ENCODE measurements around the gene GPN2.
A peak's percentile ranks its signal among the peaks of the same experiment; 100 is the strongest.
"Not testable (repeated sequence)": the region's sequence is repeated elsewhere in the genome, so short reads cannot be mapped to it uniquely, and the experiment has no call there.

The GPN2 gene

DNA sequence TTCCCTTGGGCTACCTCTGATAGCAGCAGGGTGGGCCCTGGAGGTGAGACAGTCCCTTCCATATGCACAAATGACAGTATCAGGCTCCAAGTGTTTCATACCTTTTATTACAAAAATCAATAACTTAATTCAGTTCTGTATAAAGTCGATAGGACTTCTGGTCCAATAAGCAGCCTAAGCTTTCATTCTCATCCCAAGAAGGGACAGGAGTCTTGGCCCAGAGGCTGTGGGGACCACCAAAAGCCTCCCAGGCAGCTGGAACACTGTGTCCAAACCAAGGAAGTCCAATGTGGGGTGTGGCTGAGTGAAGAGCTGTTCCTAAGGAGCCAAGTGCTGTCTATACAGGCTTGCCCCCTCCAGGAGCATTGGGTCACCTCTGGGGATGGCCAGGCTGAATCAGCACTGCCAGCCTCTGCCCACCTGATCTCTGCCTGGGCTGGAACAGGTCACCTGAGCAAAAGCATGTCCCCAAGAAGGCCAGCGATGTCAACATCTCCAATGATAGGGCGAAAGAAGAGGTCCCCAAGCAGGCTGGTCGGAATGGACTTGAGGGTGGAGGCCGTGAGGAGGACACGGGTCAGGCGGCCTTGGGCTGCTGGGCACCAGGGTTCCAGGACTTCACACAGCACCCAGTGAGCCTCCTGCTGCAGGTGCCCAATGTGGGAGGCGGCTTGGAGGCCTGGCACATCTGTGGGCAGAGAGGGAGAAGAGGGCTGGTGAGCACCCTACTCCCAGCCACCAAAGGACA lies 21.5 kb upstream of the GPN2 start:
- Mint-ChIP-seq H3K4me1 (no peaks in the 10 kb centered on the region), H3K9me3 (no peaks in the 10 kb centered on the region), H3K4me3 (no peak overlapping the region), H3K36me3 (no peaks in the 10 kb centered on the region), H3K27ac (no peak overlapping the region)
- ATAC-seq (no peak), DNase-seq (ENCODE audit: low spot score in 2 of 2) (no peak)

DNA sequence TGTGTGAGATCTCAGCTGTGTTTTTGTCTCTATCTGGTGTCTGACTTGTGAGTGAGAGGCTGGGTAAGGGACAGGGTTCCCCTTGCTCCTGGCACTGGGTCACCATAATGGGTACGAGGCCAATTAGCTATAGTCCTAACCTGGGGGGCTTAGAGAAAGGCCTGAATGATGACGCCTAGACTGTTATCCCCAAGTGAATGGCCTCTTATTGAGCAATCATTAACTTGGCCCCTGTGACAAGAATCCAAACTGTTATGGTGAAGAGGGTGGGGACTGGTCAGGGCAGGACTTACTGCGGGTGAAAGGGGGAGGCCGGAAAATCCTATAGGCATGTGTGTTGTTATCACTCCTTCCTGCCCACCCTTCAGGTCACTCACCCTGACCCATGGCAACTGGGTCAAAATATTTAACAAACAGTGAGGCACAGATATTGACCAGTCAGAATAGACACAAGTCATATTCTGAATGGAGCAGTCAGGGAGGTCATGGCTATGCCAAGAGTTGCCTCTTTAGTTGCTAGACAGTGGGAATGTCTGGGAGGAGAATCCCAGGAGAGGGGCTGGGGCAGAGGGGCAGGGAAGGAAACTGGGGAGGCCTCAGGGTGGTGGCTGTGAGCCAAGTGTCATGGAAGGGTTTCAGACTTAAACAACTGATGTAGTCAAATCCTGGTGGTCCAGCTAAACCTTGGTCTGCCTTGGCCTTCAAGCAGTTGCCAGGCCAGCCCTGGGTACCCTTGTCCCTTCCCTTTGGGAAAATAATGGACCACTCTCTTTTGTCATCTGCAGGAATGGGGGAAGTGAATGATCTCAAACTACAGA lies 20.5 kb upstream of the GPN2 start:
- Mint-ChIP-seq H3K4me1 (no peaks in the 10 kb centered on the region), H3K36me3 (no peaks in the 10 kb centered on the region), H3K27ac (no peak overlapping the region), H3K4me3 (no peak overlapping the region), H3K9me3 (no peaks in the 10 kb centered on the region)
- no peak for ATAC-seq
- DNase-seq (ENCODE audit: low spot score in 2 of 2), result no peak

DNA sequence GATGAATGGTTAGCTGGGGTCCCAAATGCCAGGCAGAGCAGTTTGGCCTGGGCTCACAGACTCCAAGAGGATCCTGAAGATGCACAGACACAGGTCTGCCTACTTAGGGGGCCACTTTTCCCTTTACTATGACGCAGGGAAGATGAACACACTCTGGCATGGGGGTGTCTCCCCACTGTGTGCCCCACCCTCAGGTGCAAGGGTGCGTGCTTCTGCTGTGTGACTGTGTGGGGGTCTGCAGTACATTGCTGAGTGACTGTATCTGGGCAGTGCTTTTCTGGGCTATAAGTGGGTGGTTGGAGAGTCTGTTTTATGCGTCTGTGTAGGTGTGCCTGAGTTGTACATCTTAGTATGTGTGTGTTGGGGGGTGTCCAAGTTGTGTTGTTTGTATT lies 19.9 kb upstream of the GPN2 start:
- Mint-ChIP-seq H3K4me1 (no peaks in the 10 kb centered on the region), H3K9me3 (no peaks in the 10 kb centered on the region), H3K27ac (no peak overlapping the region), H3K36me3 (no peaks in the 10 kb centered on the region), H3K4me3 (no peak overlapping the region)
- ATAC-seq (no peak), DNase-seq (ENCODE audit: low spot score in 2 of 2) (no peak)

DNA sequence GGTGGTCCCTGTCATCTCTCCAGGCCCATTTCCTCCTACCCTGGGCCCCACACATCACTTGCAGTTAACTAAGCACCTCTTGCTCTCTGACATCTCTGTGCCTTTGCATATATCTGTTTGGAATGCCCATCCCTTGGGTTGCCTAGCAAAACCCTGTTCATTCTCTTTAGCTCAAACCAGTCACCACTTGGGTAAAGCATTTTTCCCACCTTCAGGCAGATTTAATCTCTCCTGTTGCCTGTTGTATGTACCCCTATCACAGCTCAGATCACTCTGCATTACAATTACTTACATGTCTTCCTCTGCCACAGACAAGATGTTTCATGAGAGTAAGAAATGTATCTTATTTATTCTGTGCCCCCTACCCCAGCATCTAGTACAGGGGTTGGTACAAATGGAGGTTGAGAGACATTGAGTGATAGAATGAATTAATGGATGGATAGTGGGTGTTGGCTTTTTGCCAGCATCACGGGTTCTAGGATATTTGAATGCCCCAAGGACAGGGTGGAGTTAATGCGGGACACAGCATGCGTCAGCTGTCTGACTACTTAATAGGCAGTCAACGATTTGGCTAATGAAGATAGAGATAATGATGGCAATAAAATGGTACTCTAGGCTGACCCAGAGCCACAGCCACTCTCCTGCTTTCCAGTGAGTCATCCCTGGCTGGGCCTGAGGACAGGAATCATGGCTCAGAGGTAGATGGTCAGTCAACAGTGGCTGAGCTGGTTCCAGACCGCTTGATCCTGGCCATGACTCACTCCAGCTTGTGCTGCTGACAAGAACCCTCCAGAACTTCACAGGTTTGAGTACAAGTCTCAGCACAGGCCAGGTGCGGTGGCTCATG lies 17.2 kb upstream of the GPN2 start:
- no peaks in the 10 kb centered on the region for H3K4me1 Mint-ChIP-seq
- ATAC-seq (no peak), DNase-seq (ENCODE audit: low spot score in 2 of 2) (no peak)
- no peaks in the 10 kb centered on the region for H3K36me3 Mint-ChIP-seq
- no peak overlapping the region for H3K4me3 Mint-ChIP-seq
- H3K9me3 Mint-ChIP-seq, result no peaks in the 10 kb centered on the region
- H3K27ac Mint-ChIP-seq, result no peak overlapping the region

DNA sequence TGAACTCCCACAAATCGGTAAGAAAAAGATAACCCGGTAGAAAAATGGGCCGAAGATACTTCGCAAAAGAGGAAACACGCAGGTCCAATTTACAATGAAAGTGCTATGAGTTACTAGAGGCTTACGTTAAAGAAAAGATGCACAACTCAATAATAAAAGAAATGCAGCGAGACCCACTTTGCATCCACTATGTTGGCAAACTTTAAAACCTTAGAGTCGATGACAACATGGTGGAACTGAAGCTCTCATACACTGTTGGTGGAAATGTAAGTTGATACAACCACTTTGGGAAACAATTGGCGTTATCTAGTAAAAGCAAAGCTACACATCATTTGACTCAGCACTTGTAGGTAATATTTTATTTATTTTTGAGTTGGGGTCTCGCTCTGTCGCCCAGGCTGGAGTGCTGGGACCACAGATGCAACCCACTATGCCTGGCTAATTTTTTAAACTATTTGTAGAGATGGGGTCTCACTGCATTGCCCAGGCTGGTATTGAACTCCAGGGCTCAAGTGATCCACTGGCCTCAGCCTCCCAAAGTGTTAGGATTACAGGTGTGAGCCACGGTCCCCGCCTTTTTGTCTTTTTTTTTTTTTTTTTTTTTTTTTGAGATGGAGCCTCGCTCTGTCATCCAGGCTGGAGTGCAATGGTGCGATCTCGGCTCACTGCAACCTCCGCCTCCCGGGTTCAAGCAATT lies 10.9 kb upstream of the GPN2 start:
- DNase-seq (ENCODE audit: low spot score in 2 of 2) (no peak), ATAC-seq (no peak)
- Mint-ChIP-seq H3K27ac (peak overlapping the region; percentile 99), H3K36me3 (peaks cover 42% of the 10 kb centered on the region), H3K4me1 (peaks cover 21% of the 10 kb centered on the region), H3K4me3 (peak overlapping the region; percentile 93), H3K9me3 (no peaks in the 10 kb centered on the region)

DNA sequence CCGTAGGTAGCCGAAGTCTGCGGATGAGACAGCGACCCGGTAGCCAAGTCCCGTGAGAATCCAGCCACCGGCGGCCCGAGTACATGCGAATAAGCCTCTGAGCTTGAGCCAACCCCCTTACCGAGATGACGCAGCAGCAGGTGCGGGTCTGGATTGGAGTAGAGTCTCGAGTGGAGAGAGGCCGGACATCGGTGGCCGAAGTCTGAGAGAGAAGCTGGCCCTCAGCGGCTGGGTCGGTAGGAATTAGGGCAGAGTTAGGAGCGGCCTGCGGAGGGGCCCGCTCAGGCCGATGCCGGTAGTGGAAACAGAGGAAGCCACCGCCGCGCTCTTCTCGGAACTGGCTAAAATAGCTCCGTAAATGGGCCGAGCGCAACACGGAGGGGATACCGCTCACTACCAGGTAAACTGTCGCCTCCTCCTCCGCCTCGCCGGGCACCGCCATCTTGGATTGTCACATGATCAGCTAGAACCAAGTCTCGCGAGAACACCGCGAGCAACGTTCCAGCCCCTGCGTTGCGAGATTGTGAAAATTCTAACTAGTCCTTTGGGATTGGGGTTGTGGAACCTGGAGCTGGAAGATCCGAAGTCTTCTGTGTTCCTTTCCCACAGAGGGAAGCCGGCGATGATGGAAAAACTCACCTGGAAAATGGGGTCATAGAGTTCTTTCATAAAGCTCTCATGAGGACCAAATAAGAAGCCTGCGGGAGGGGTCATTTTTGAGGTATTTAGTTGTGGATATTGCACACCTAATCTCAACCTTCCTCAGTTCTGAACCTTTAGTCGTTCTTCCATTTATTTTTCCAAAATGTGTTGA lies 10.1 kb upstream of the GPN2 start, which contains the start of gene GPATCH3:
Gene GPATCH3 (minus strand): TSS at position 467 of the 814 bp plus-strand sequence. CDS start 25 bp downstream, at position 442.
- Mint-ChIP-seq H3K36me3 (peaks cover 50% of the 10 kb centered on the region), H3K4me3 (peak within 1 kb of the TSS; percentile 93), H3K4me1 (peaks cover 21% of the 10 kb centered on the region), H3K27ac (peak within 1 kb of the TSS; percentile 99), H3K9me3 (no peaks in the 10 kb centered on the region)
- ATAC-seq (peak; percentile 92), DNase-seq (ENCODE audit: low spot score in 2 of 2) (peak; percentile 78 to 92)

DNA sequence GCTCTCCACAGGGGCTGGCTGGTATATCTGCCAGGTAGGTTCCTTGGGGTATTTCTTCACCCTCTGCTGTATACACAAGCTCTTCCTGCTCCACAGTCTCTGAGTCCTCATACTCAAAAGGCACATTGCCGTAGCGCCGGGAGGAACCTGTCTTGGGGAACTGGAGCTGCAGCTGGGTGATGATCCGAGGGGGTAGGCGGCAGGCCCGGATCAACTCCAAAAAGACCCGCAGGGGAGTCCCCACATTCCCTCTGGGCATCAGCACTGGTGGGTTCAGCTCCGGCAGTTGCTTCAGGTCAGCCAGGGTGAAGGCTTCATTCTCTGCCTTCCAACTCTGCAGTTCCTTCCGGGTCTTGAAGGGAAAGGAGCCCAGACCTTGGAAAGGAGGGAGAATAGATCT lies 7.3 kb upstream of the GPN2 start:
- Mint-ChIP-seq H3K27ac (no peak overlapping the region), H3K9me3 (no peaks in the 10 kb centered on the region), H3K36me3 (peaks cover 78% of the 10 kb centered on the region), H3K4me3 (no peak overlapping the region), H3K4me1 (peaks cover 21% of the 10 kb centered on the region)
- no peak for ATAC-seq
- no peak for DNase-seq (ENCODE audit: low spot score in 2 of 2)

DNA sequence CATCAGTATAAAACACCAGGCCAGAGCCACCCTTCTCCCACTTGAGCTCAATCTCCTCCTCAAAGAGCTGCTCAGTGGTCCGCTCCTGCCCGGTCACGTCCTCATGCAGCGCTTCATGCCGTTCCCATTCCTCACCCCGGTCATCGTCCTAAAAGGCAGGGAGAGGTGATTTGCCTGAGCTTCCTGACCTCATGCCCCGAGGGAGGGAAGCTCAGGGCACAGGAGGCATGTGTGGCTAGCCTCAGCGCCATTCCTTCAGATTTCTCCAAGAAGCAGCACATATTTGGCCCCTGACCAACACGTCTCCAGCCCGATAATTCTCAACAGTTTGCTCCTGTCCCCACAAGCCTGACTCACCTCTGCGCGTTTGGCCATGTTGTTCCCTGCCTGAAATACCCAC lies 4.2 kb upstream of the GPN2 start:
- peak overlapping the region; percentile 42 for H3K27ac Mint-ChIP-seq
- peaks cover 24% of the 10 kb centered on the region for H3K4me1 Mint-ChIP-seq
- peaks cover 90% of the 10 kb centered on the region for H3K36me3 Mint-ChIP-seq
- H3K4me3 Mint-ChIP-seq, result no peak overlapping the region
- no peak for ATAC-seq
- no peaks in the 10 kb centered on the region for H3K9me3 Mint-ChIP-seq
- DNase-seq (ENCODE audit: low spot score in 2 of 2), result no peak

DNA sequence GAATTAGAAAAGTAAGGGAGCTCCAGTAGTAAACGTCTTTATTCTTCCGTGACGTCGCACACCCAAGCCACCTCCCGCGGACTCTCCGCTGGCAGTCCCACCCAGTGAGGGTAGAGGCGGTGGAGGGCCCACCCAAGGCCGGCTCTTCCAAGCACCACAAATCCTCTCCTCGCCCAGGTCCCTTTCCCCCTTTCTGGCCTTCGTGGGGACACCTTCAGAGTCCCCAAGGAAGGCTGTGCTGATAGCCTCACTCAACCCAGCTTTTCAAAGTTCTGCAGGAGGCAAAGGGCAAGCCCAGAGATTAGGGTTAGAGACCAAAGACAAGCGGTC lies 349 bp upstream of the GPN2 start:
- Mint-ChIP-seq H3K4me3 (peak overlapping the region; percentile 97), H3K27ac (peak overlapping the region; percentile 98), H3K36me3 (peaks cover 90% of the 10 kb centered on the region), H3K9me3 (no peaks in the 10 kb centered on the region), H3K4me1 (peaks cover 29% of the 10 kb centered on the region)
- no peak for DNase-seq (ENCODE audit: low spot score in 2 of 2)
- ATAC-seq, result peak; percentile 50

DNA sequence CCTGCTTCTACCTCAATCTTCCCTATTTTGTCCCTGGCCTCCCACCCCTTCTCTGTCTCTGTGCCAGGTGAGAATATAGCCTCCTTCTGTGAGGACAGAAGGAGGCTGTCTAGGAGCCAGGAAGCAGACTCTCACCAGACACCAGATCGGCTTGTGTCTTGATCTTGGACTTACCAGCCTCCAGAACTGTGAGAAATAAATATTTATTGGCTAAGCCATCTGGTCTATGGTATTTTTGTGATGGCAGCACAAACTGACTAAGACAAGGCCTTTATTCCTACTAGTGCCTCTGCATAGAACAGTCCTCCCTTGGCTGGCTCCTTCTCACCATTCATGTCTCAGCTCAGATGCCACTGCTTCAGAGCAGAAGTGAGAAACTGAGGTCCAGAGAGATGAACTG lies 1.9 kb downstream of the GPN2 start:
- Mint-ChIP-seq H3K9me3 (no peaks in the 10 kb centered on the region), H3K4me3 (peak overlapping the region; percentile 97), H3K36me3 (peaks cover 90% of the 10 kb centered on the region), H3K4me1 (peaks cover 36% of the 10 kb centered on the region), H3K27ac (peak overlapping the region; percentile 98)
- ATAC-seq, result no peak
- DNase-seq (ENCODE audit: low spot score in 2 of 2), result no peak

DNA sequence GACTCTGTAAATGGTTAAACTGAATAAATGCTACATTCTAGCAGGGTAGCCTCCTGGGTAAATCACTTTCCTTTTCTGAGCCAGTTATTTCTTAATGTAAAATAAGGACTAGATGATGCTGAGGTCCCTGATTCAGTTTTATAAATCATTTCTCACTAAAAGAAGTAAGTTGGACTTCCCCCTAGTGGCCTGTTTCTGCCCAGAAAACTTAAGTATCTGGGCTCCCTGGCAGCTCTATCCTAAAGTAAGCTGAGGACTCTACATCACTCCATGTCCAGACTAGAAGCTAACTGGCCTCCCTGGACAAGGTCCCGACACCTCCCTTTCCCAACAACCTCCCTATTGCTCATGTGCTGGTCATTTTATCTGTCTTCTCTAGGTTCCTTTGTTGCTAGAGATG lies 3.0 kb downstream of the GPN2 start:
- peaks cover 90% of the 10 kb centered on the region for H3K36me3 Mint-ChIP-seq
- ATAC-seq (no peak), DNase-seq (ENCODE audit: low spot score in 2 of 2) (no peak)
- no peak overlapping the region for H3K4me3 Mint-ChIP-seq
- H3K4me1 Mint-ChIP-seq, result peaks cover 41% of the 10 kb centered on the region
- H3K9me3 Mint-ChIP-seq, result no peaks in the 10 kb centered on the region
- H3K27ac Mint-ChIP-seq, result no peak overlapping the region

DNA sequence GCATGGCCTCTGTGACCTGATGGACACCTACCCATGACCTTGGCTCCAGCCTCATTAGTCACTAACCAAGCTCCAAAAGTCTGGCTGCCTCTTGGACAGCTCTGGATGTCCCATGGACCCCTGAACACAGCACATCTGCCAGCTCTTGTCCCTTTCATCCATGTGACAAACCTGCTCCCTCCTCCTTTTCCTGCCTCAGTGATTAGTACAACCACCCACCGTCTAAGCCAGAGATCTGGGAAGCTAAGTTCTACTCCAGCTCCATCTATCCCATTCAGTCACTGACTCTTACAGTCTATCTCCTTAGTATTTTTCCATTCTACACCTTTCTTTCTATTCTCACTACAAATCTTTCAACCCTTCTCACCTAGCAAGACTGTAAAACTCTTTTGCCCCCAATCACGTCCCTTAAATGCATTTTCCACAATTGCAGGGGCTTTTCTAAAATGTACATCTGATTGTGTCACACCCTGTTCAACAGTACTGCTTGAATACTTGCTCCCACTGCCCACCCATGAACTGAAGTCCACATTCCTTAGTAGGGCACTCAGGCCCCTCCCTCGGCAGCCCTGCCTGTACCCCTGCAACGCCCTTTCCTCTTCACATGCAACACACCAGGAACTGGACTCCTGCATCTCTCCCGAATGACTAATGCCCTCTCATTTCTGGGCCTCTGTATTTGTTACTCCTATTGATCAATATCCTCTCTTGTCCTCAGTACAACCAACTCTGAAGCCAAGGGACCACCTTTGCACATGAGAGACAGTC lies 7.2 kb downstream of the GPN2 start:
- Mint-ChIP-seq H3K9me3 (no peaks in the 10 kb centered on the region), H3K27ac (peak overlapping the region; percentile 1)

DNA sequence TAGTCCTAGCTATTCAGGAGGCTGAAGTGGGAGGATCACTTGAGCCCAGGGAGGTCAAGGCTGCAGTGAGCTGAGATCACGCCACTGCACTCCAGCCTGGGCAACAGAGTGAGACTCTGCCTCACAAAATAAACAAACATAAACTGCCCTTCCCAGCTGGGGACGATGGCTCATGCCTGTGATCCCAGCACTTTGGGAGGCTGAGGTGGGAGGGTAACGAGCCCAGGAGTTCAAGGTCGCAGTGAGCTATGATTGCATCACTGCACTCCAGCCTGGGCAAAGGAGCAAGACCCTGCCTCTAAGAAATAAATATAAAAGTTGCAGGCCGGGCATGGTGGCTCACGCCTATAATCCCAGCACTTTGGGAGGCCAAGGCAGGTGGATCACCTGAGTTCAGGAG lies 8.5 kb downstream of the GPN2 start:
- ATAC-seq; H3K9me3 Mint-ChIP-seq; H3K27ac Mint-ChIP-seq; H3K4me3 Mint-ChIP-seq; DNase-seq (ENCODE audit: low spot score in 2 of 2): not testable (repeated sequence)
- Mint-ChIP-seq H3K36me3 (peaks cover 87% of the 10 kb centered on the region), H3K4me1 (peaks cover 11% of the 10 kb centered on the region)

More for the DNA sequence above, 7.2 kb downstream of the GPN2 start:
- Mint-ChIP-seq H3K4me3 (no peak overlapping the region), H3K4me1 (peaks cover 18% of the 10 kb centered on the region), H3K36me3 (peaks cover 97% of the 10 kb centered on the region)
- DNase-seq (ENCODE audit: low spot score in 2 of 2) (no peak), ATAC-seq (no peak)

DNA sequence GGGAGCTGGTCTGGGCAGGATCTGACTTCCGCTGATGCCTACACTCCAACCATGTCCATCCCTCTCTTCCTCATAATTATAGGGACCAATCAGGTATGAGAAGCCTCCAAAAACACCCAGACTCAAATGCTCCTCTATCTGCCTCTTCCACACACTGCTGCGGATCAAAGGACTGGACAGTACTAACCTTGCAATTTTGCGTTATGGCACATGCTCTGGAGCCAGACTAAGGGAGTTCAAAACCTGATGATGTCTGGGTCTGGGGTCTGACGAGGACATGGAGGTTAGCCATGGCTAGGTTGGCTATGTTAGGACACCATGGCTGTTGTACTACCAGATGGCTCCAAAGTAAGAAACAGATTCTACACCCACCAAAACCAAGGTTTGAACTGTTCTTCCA lies 10.3 kb downstream of the GPN2 start:
- DNase-seq (ENCODE audit: low spot score in 2 of 2) (no peak), ATAC-seq (no peak)
- peaks cover 74% of the 10 kb centered on the region for H3K36me3 Mint-ChIP-seq
- H3K27ac Mint-ChIP-seq, result no peak overlapping the region
- H3K4me1 Mint-ChIP-seq, result peaks cover 7% of the 10 kb centered on the region
- no peaks in the 10 kb centered on the region for H3K9me3 Mint-ChIP-seq
- no peak overlapping the region for H3K4me3 Mint-ChIP-seq

Data from stimulated activated effector memory CD8-positive, alpha-beta T cell treated with anti-CD3 and anti-CD28 coated beads, Interleukin-12 subunit alpha, Interleukin-12 subunit beta, amount 100 ng/mL, for 72 hours (primary cell).